Thyroid gland (tissue), 4 donors: ENCODE measurements around the gene SLC5A6.

ENCODE experiments used
- POLR2A ChIP-seq, 2 donors: fragments of 450-650 bp; IDR thresholded peaks; one replicate each; pipeline ENCODE4 v1.6.1; 2017; ENCODE audit warnings: antibody characterized with exemption in 2 of 2, mild to moderate bottlenecking in 2 of 2, moderate library complexity in 1 of 2
- TF ChIP-seq, protein P1 (sequence below), 6 experiments: fragments of 200-600 bp in 3 of 6; fragments of 450-650 bp in 3 of 6; sonication (generic) in 3 of 6; IDR thresholded peaks; one replicate each; pipeline ENCODE4 v1.5.1; 2016 to 2019; ENCODE audit warnings: antibody characterized with exemption in 6 of 6, mild to moderate bottlenecking in 2 of 6, inconsistent platforms in 1 of 6, moderate library complexity in 1 of 6

DNA sequence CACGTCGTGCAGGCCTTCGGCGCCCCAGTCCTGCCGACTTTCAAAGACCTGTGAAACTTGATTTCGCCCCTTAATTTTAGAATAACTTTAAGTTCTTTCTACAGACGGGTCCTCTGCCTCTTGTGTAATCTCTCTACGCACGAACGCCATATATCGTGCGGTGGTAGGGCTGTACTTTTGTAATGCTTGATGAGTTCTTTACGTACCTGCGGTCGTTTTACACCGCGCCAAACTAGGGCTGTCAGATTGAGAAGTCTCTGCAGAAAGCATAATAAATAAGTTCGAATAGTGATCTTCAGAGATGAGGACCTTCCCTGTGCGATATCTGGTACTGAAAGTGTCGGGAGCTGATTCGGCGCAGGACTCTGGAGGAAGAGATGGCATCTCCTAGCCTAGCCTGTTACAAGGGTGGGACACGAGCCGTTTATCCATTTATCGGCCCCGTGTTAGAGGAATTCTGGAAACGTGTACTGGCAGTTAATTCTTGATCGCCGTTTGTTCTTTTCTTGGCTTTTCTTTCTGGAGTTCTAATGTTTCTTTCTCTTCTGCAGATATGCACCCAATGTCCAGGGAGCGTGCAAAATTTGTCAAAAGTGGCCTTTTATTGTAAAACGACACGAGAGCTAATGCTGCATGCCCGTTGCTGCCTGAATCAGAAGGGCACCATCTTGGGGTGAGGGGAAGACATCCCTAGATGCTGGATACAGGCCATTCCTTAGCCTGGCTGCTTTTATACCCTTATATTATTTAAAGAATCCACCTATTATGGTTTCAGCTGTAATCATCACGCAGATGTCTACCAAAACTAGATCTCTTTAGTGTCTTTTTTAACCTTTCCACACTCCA lies 781 bp upstream of the SLC5A6 start:
- no peak for TF ChIP-seq POLR2A (IDR thresholded peaks at IDR 0.05)
- TF ChIP-seq, protein P1, sequence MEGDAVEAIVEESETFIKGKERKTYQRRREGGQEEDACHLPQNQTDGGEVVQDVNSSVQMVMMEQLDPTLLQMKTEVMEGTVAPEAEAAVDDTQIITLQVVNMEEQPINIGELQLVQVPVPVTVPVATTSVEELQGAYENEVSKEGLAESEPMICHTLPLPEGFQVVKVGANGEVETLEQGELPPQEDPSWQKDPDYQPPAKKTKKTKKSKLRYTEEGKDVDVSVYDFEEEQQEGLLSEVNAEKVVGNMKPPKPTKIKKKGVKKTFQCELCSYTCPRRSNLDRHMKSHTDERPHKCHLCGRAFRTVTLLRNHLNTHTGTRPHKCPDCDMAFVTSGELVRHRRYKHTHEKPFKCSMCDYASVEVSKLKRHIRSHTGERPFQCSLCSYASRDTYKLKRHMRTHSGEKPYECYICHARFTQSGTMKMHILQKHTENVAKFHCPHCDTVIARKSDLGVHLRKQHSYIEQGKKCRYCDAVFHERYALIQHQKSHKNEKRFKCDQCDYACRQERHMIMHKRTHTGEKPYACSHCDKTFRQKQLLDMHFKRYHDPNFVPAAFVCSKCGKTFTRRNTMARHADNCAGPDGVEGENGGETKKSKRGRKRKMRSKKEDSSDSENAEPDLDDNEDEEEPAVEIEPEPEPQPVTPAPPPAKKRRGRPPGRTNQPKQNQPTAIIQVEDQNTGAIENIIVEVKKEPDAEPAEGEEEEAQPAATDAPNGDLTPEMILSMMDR (IDR thresholded peaks at IDR 0.05), result no peak
